Measurements from ENCODE around the gene LEFTY1.

DNA sequence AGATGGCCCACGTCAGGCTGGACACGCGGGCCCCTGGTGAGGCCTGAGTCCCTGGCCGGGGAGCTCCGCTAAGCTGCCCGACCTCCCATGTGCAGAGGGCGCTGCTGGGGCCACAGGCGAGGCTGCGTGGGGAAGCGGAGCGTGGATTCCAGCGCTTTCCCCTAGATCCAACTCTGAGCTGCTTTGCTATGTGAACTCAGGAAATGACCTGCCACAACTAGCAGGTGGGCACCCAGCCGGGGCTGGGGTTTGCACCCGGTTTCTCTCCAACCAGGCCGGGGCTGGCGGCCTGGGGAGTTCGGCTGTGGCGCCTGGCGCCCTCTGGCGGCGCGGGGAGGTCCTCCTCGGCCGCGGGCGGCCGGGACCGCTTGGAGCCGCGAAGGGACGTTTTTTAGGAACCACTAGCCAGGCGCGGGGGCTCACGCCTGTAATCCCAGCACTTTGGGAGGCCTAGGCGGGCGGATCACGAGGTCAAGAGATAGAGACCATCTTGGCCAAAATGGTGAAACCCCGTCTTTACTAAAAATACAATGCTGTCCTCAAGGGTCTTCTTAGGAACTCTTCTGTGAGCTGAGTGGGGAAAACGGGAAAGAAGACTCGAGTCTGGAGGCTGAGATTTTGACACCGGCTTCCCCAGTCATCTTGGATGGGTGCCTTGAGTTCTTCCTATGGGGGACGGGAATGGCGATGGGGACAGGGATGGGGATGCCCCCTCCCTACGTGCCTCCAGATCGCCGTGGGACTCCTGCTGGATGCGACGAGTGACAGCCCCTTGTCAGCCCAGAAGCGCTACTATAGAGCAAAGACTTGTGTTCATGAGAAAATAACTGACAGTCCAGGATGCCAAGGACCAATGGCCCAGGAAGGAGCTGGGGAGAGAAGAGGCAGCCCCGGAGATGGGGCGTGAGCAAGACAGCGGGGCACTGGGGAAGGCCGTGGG is 22.5 kb upstream of the LEFTY1 start:
- TF ChIP-seq, protein P1, sequence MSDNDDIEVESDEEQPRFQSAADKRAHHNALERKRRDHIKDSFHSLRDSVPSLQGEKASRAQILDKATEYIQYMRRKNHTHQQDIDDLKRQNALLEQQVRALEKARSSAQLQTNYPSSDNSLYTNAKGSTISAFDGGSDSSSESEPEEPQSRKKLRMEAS (IDR thresholded peaks at IDR 0.05) = no peak
- no peak for TF ChIP-seq EP300 (IDR thresholded peaks at IDR 0.05; ENCODE audit: borderline replicate concordance)
- no peak for TF ChIP-seq YY1 (IDR thresholded peaks at IDR 0.05; ENCODE audit: low read depth)

All from Ishikawa (cell line).